ENCODE measurements around the gene CSTF1.
A peak's percentile ranks its signal among the peaks of the same experiment; 100 is the strongest.

CSTF1 gene

GRCh38 chr20:56359212-56360132 is 33.0 kb upstream of the CSTF1 start:
- Mint-ChIP-seq H3K27me3 (no peaks in the 10 kb centered on the region), H3K36me3 (ENCODE audit: insufficient read depth) (peaks cover 2% of the 10 kb centered on the region), H3K4me1 (peaks cover 9% of the 10 kb centered on the region), H3K9me3 (no peaks in the 10 kb centered on the region), H3K27ac (ENCODE audit: low read depth) (peak overlapping the region; percentile 86), H3K4me3 (peak overlapping the region; percentile 87)
- DNase-seq (ENCODE audit: low spot score in 2 of 2) (no peak), ATAC-seq (replicated peaks; ENCODE audit: extremely low read depth, poor library complexity, severe bottlenecking) (peak; percentile 30)

GRCh38 chr20:56360133-56360907 is 32.1 kb upstream of the CSTF1 start:
- peak overlapping the region; percentile 87 for H3K4me3 Mint-ChIP-seq
- H3K4me1 Mint-ChIP-seq = peaks cover 9% of the 10 kb centered on the region
- H3K27me3 Mint-ChIP-seq = no peaks in the 10 kb centered on the region
- DNase-seq (ENCODE audit: low spot score in 2 of 2) (no peak), ATAC-seq (replicated peaks; ENCODE audit: extremely low read depth, poor library complexity, severe bottlenecking) (no peak)
- peak overlapping the region; percentile 86 for H3K27ac Mint-ChIP-seq (ENCODE audit: low read depth)
- H3K9me3 Mint-ChIP-seq = no peaks in the 10 kb centered on the region
- peaks cover 2% of the 10 kb centered on the region for H3K36me3 Mint-ChIP-seq (ENCODE audit: insufficient read depth)

GRCh38 chr20:56360908-56361205 is 31.6 kb upstream of the CSTF1 start:
- no peak for DNase-seq (ENCODE audit: low spot score in 2 of 2)
- peaks cover 9% of the 10 kb centered on the region for H3K4me1 Mint-ChIP-seq

GRCh38 chr20:56361900-56362299 is 30.5 kb upstream of the CSTF1 start:
- Mint-ChIP-seq H3K36me3 (ENCODE audit: insufficient read depth) (peaks cover 6% of the 10 kb centered on the region), H3K4me3 (no peak overlapping the region), H3K9me3 (no peaks in the 10 kb centered on the region), H3K4me1 (peaks cover 9% of the 10 kb centered on the region), H3K27me3 (no peaks in the 10 kb centered on the region), H3K27ac (ENCODE audit: low read depth) (no peak overlapping the region)
- DNase-seq (ENCODE audit: low spot score in 2 of 2) (no peak), ATAC-seq (replicated peaks; ENCODE audit: extremely low read depth, poor library complexity, severe bottlenecking) (no peak)

More at GRCh38 chr20:56360908-56361205, 31.6 kb upstream of the CSTF1 start:
- Mint-ChIP-seq H3K27ac (ENCODE audit: low read depth) (no peak overlapping the region), H3K36me3 (ENCODE audit: insufficient read depth) (peaks cover 4% of the 10 kb centered on the region), H3K9me3 (no peaks in the 10 kb centered on the region), H3K4me3 (peak overlapping the region; percentile 87), H3K27me3 (no peaks in the 10 kb centered on the region)
- no peak for ATAC-seq (replicated peaks; ENCODE audit: extremely low read depth, poor library complexity, severe bottlenecking)

GRCh38 chr20:56362833-56363413 is 29.5 kb upstream of the CSTF1 start:
- no peak for ATAC-seq (replicated peaks; ENCODE audit: extremely low read depth, poor library complexity, severe bottlenecking)
- no peak overlapping the region for H3K4me3 Mint-ChIP-seq

GRCh38 chr20:56363491-56363890 is 29.0 kb upstream of the CSTF1 start:
- H3K4me1 Mint-ChIP-seq = peaks cover 9% of the 10 kb centered on the region
- ATAC-seq (replicated peaks; ENCODE audit: extremely low read depth, poor library complexity, severe bottlenecking) (no peak), DNase-seq (ENCODE audit: low spot score in 2 of 2) (no peak)
- no peak overlapping the region for H3K4me3 Mint-ChIP-seq
- no peaks in the 10 kb centered on the region for H3K9me3 Mint-ChIP-seq
- H3K27ac Mint-ChIP-seq (ENCODE audit: low read depth) = no peak overlapping the region
- no peaks in the 10 kb centered on the region for H3K27me3 Mint-ChIP-seq
- H3K36me3 Mint-ChIP-seq (ENCODE audit: insufficient read depth) = peaks cover 13% of the 10 kb centered on the region

More at GRCh38 chr20:56362833-56363413, 29.5 kb upstream of the CSTF1 start:
- Mint-ChIP-seq H3K27me3 (no peaks in the 10 kb centered on the region), H3K9me3 (no peaks in the 10 kb centered on the region), H3K36me3 (ENCODE audit: insufficient read depth) (peaks cover 12% of the 10 kb centered on the region), H3K27ac (ENCODE audit: low read depth) (no peak overlapping the region), H3K4me1 (peaks cover 9% of the 10 kb centered on the region)
- DNase-seq (ENCODE audit: low spot score in 2 of 2) = no peak

- no peak overlapping the region for H3K4me3 Mint-ChIP-seq
- ATAC-seq (replicated peaks; ENCODE audit: extremely low read depth, poor library complexity, severe bottlenecking) (no peak), DNase-seq (ENCODE audit: low spot score in 2 of 2) (no peak)
- no peaks in the 10 kb centered on the region for H3K9me3 Mint-ChIP-seq
- H3K4me1 Mint-ChIP-seq = peaks cover 8% of the 10 kb centered on the region
- H3K27me3 Mint-ChIP-seq = no peaks in the 10 kb centered on the region
- no peak overlapping the region for H3K27ac Mint-ChIP-seq (ENCODE audit: low read depth)
- peaks cover 15% of the 10 kb centered on the region for H3K36me3 Mint-ChIP-seq (ENCODE audit: insufficient read depth)
Observed at GRCh38 chr20:56368351-56369134, 23.9 kb upstream of the CSTF1 start.

GRCh38 chr20:56369179-56369578 is 23.3 kb upstream of the CSTF1 start:
- ATAC-seq (replicated peaks; ENCODE audit: extremely low read depth, poor library complexity, severe bottlenecking) = no peak
- Mint-ChIP-seq H3K27me3 (no peaks in the 10 kb centered on the region), H3K4me3 (no peak overlapping the region), H3K27ac (ENCODE audit: low read depth) (no peak overlapping the region), H3K36me3 (ENCODE audit: insufficient read depth) (peaks cover 15% of the 10 kb centered on the region), H3K9me3 (no peaks in the 10 kb centered on the region), H3K4me1 (peaks cover 8% of the 10 kb centered on the region)
- no peak for DNase-seq (ENCODE audit: low spot score in 2 of 2)

GRCh38 chr20:56371977-56372376 is 20.5 kb upstream of the CSTF1 start:
- ATAC-seq (replicated peaks; ENCODE audit: extremely low read depth, poor library complexity, severe bottlenecking) (no peak), DNase-seq (ENCODE audit: low spot score in 2 of 2) (no peak)
- Mint-ChIP-seq H3K9me3 (no peaks in the 10 kb centered on the region), H3K4me3 (no peak overlapping the region), H3K36me3 (ENCODE audit: insufficient read depth) (peaks cover 10% of the 10 kb centered on the region), H3K4me1 (peaks cover 8% of the 10 kb centered on the region), H3K27me3 (no peaks in the 10 kb centered on the region), H3K27ac (ENCODE audit: low read depth) (no peak overlapping the region)

GRCh38 chr20:56372850-56373249 is 19.6 kb upstream of the CSTF1 start:
- H3K27me3 Mint-ChIP-seq = no peaks in the 10 kb centered on the region
- no peak overlapping the region for H3K4me3 Mint-ChIP-seq
- DNase-seq (ENCODE audit: low spot score in 2 of 2) = no peak
- peak overlapping the region; percentile 2 for H3K27ac Mint-ChIP-seq (ENCODE audit: low read depth)
- H3K36me3 Mint-ChIP-seq (ENCODE audit: insufficient read depth) = peaks cover 6% of the 10 kb centered on the region
- peaks cover 8% of the 10 kb centered on the region for H3K4me1 Mint-ChIP-seq
- ATAC-seq (replicated peaks; ENCODE audit: extremely low read depth, poor library complexity, severe bottlenecking) = no peak
- H3K9me3 Mint-ChIP-seq = no peaks in the 10 kb centered on the region

GRCh38 chr20:56373942-56374341 is 18.5 kb upstream of the CSTF1 start:
- Mint-ChIP-seq H3K36me3 (ENCODE audit: insufficient read depth) (peaks cover 4% of the 10 kb centered on the region), H3K4me1 (peaks cover 8% of the 10 kb centered on the region), H3K9me3 (no peaks in the 10 kb centered on the region), H3K27ac (ENCODE audit: low read depth) (no peak overlapping the region), H3K27me3 (no peaks in the 10 kb centered on the region), H3K4me3 (no peak overlapping the region)
- DNase-seq (ENCODE audit: low spot score in 2 of 2) = no peak
- ATAC-seq (replicated peaks; ENCODE audit: extremely low read depth, poor library complexity, severe bottlenecking) = peak; percentile 60

GRCh38 chr20:56376331-56376730 is 16.1 kb upstream of the CSTF1 start:
- Mint-ChIP-seq H3K36me3 (ENCODE audit: insufficient read depth) (peaks cover 1% of the 10 kb centered on the region), H3K4me3 (no peak overlapping the region), H3K9me3 (no peaks in the 10 kb centered on the region), H3K4me1 (peaks cover 8% of the 10 kb centered on the region), H3K27ac (ENCODE audit: low read depth) (no peak overlapping the region), H3K27me3 (no peaks in the 10 kb centered on the region)
- DNase-seq (ENCODE audit: low spot score in 2 of 2) (no peak), ATAC-seq (replicated peaks; ENCODE audit: extremely low read depth, poor library complexity, severe bottlenecking) (no peak)
